ENCODE results near the gene P4HB.

Gene P4HB

DNA sequence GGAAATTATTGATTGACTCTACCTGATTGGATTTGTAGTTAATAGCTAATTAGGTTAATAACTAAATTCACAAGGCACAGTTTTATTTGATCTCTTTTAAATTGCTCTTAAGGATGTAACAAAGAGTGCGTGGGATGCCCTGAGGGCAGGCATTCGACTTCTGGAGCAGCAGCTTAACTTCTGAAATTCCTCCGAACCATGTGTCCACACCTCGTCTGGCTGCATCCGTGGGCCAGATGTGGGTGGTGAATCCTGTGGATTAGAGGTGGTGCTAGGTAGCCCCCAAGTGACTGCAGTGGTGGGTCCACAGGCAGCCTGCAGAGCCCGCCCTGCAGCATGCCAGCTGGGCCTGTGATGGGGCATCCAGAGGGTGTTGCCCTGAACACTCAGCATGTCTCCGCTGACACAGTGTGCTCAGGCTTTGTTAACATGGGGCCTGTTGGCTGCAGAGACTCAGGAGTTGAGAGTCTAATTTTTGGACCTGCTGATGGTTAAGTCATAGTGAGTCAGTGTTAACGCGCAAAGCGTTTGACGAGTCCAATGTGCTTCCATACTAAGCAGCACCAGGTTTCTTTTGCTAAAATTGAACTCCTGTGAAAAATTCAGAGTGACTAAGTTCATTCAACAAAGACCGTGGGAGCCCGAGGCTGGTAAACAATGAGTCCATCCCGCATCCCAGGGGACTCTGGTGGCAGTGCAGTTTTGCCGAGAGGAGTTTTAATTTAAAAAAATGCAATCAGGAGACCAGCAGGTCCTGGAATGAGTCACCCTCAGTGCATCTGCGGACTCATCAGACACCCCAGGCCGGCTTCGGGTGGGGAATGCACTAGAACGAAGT, 37.9 kb upstream of the P4HB start:
- H3K4me1 ChIP-seq: no peaks in the 10 kb centered on the region
- no peak overlapping the region for H3K27ac ChIP-seq
- no peak overlapping the region for H3K4me2 ChIP-seq (ENCODE audit: low read length)
- TF ChIP-seq, protein P1, sequence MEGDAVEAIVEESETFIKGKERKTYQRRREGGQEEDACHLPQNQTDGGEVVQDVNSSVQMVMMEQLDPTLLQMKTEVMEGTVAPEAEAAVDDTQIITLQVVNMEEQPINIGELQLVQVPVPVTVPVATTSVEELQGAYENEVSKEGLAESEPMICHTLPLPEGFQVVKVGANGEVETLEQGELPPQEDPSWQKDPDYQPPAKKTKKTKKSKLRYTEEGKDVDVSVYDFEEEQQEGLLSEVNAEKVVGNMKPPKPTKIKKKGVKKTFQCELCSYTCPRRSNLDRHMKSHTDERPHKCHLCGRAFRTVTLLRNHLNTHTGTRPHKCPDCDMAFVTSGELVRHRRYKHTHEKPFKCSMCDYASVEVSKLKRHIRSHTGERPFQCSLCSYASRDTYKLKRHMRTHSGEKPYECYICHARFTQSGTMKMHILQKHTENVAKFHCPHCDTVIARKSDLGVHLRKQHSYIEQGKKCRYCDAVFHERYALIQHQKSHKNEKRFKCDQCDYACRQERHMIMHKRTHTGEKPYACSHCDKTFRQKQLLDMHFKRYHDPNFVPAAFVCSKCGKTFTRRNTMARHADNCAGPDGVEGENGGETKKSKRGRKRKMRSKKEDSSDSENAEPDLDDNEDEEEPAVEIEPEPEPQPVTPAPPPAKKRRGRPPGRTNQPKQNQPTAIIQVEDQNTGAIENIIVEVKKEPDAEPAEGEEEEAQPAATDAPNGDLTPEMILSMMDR (IDR thresholded peaks at IDR 0.05): no peak
- no peak overlapping the region for H2AFZ ChIP-seq
- H3K36me3 ChIP-seq (ENCODE audit: control insufficient read depth, insufficient read depth, low read length): no peaks in the 10 kb centered on the region
- no peaks in the 10 kb centered on the region for H3K27me3 ChIP-seq (ENCODE audit: control insufficient read depth, insufficient read depth, low read length)
- H3K4me3 ChIP-seq (ENCODE audit: low read depth, low read length): no peak overlapping the region
- H3K79me2 ChIP-seq: no peaks in the 10 kb centered on the region
- H3K9ac ChIP-seq: no peak overlapping the region
- no peaks in the 10 kb centered on the region for H3K9me3 ChIP-seq (ENCODE audit: control insufficient read depth, low read length)

DNA sequence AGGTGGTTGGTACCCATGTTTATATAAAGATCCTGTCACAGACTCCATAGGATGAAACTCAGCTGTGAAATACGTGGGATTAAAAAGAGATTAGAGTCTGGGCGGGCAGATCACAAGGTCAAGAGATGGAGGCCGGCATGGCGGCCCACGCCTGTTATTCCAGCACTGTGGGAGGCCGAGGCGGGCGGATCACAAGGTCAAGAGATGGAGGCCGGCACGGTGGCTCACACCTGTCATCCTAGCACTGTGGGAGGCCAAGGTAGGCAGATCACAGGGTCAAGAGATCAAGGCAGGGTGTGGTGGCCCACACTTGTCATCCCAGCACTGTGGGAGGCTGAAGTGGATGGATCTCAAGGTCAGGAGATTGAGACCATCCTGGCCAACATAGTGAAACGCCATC, 35.1 kb upstream of the P4HB start:
- no peaks in the 10 kb centered on the region for H3K9me3 ChIP-seq (ENCODE audit: control insufficient read depth, low read length)
- no peak overlapping the region for H2AFZ ChIP-seq
- TF ChIP-seq, protein P1 (IDR thresholded peaks at IDR 0.05): no peak
- H3K9ac ChIP-seq: no peak overlapping the region
- H3K27me3 ChIP-seq (ENCODE audit: control insufficient read depth, insufficient read depth, low read length): no peaks in the 10 kb centered on the region
- H3K27ac ChIP-seq: no peak overlapping the region
- peaks cover 6% of the 10 kb centered on the region for H3K4me1 ChIP-seq
- no peaks in the 10 kb centered on the region for H3K36me3 ChIP-seq (ENCODE audit: control insufficient read depth, insufficient read depth, low read length)
- H3K79me2 ChIP-seq: peaks cover 8% of the 10 kb centered on the region
- no peak overlapping the region for H3K4me2 ChIP-seq (ENCODE audit: low read length)
- H3K4me3 ChIP-seq (ENCODE audit: low read depth, low read length): no peak overlapping the region

DNA sequence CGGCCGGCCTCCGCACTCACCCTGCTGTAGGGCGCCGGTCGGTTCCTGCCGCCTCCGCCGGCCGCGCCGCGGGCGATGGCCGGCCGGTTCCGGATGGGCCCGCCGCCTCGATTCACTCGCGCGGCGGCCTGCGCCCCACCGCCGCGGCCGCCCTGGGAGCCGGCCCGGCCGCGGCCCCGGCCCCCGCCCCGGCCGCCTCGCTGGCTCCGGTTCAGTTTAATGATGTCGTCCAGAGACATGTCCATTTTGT, 30.9 kb upstream of the P4HB start:
- no peaks in the 10 kb centered on the region for H3K36me3 ChIP-seq (ENCODE audit: control insufficient read depth, insufficient read depth, low read length)
- TF ChIP-seq, protein P1 (IDR thresholded peaks at IDR 0.05): no peak
- no peak overlapping the region for H3K9ac ChIP-seq
- H3K4me3 ChIP-seq (ENCODE audit: low read depth, low read length): peak overlapping the region; percentile 54
- peaks cover 15% of the 10 kb centered on the region for H3K79me2 ChIP-seq
- no peak overlapping the region for H3K27ac ChIP-seq
- H2AFZ ChIP-seq: no peak overlapping the region
- H3K4me2 ChIP-seq (ENCODE audit: low read length): no peak overlapping the region
- no peaks in the 10 kb centered on the region for H3K9me3 ChIP-seq (ENCODE audit: control insufficient read depth, low read length)
- H3K27me3 ChIP-seq (ENCODE audit: control insufficient read depth, insufficient read depth, low read length): no peaks in the 10 kb centered on the region
- H3K4me1 ChIP-seq: peaks cover 12% of the 10 kb centered on the region

DNA sequence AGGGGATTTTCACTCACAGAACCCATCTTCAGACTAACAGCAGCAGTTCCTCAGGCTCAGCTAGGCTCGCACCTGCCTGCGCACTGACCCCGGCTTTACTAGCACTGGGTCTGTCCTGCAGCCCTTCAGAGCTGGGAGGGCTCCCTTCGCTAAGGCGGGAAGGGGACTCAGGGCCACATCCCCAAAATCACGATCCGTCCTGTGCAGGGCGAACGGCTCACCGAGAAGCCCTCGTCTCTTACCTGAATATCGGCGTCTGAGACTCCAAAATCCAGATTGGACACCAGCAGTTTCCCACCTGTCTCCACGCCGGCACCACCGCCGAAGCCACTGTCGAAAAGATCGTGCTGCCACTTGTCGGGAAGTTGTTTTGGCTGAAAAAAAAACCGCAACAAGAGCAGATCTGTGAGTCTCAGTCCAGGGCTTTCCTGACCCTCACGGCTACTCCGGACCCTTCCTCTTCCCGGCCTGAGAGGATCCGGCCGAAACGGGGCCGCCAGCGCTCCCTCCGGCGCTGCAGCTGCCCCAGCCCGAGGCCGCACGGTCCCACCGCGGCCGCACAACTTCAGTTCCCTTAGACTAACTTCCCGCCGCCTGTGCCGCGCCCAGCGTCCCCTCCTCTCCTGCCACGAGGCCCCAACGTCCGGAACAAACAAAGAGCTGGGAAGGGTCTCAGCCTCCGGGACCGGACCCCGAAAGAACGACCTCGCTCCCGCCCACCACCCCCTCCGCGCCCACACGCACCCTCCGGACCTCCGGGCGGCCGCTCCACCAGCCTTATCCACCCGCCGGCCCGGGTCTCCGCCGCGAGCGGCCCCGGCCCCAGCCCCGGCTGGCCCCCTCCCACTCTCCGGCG, 30.3 kb upstream of the P4HB start:
- H3K36me3 ChIP-seq (ENCODE audit: control insufficient read depth, insufficient read depth, low read length): no peaks in the 10 kb centered on the region
- H3K27ac ChIP-seq: no peak overlapping the region
- H3K4me2 ChIP-seq (ENCODE audit: low read length): peak overlapping the region; percentile 62
- TF ChIP-seq, protein P1 (IDR thresholded peaks at IDR 0.05): no peak
- peaks cover 15% of the 10 kb centered on the region for H3K79me2 ChIP-seq
- peak overlapping the region; percentile 33 for H3K9ac ChIP-seq
- H3K4me3 ChIP-seq (ENCODE audit: low read depth, low read length): peak overlapping the region; percentile 54
- H2AFZ ChIP-seq: no peak overlapping the region
- no peaks in the 10 kb centered on the region for H3K9me3 ChIP-seq (ENCODE audit: control insufficient read depth, low read length)
- no peaks in the 10 kb centered on the region for H3K27me3 ChIP-seq (ENCODE audit: control insufficient read depth, insufficient read depth, low read length)
- H3K4me1 ChIP-seq: peaks cover 12% of the 10 kb centered on the region
